GM12892 (cell line): Measurements from ENCODE around the gene TMEM41A.
"Not testable (repeated sequence)": the region's sequence is repeated elsewhere in the genome, so short reads cannot be mapped to it uniquely, and the experiment has no call there.

ENCODE experiments used
- DNase-seq: peaks from one replicate; pipeline ENCODE4 v3.0.0; 2011; ENCODE audit not compliant: insufficient read length
- FAIRE-seq: peaks from 2 replicates; lab custom pipeline; 2011; peaks lifted over from hg19 to GRCh38; lab: Jason Lieb, UNC
- POLR2A ChIP-seq: IDR thresholded peaks from 2 replicates; pipeline ENCODE4 v1.6.1; 2011; ENCODE audit warnings: low read depth, low read length, control low read depth
- POLR2AphosphoS5 ChIP-seq: IDR thresholded peaks from 2 replicates; pipeline ENCODE4 v1.6.1; 2011; ENCODE audit warnings: low read depth, low read length, control low read depth
- TAF1 ChIP-seq: IDR thresholded peaks from 2 replicates; pipeline ENCODE4 v1.6.1; 2011; ENCODE audit warnings: low read depth, mild to moderate bottlenecking, control low read depth, low read length, borderline replicate concordance

Gene TMEM41A

GRCh38 chr3:185484296-185484695 lies 14.5 kb downstream of the TMEM41A start:
- no peak for FAIRE-seq
- no peak for TF ChIP-seq TAF1
- TF ChIP-seq POLR2AphosphoS5 = no peak
- TF ChIP-seq POLR2A = no peak
- DNase-seq = no peak

GRCh38 chr3:185479373-185479945 lies 19.4 kb downstream of the TMEM41A start:
- DNase-seq (no peak), FAIRE-seq (no peak)
- TF ChIP-seq POLR2A = no peak
- no peak for TF ChIP-seq POLR2AphosphoS5
- TF ChIP-seq TAF1 = no peak

DNA sequence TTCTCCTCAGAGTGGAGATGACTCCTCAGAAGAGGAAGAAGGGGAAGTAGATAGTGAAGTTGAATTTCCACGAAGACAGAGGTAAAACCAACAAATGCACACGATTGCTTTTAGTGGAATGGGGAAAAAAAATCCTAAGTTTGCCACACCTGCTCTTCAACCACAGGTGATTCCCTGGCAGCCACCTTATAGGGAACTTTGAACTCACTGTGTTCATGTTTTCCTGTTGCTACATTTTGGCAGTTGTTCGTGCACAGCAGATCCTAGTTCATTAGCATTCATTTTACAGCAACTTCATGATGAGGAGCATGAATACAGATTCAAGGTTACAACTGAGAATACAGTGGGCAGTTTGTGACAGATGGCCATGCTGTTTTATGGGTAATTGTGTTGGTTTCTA lies 21.5 kb downstream of the TMEM41A start:
- no peak for DNase-seq
- TF ChIP-seq POLR2AphosphoS5 = no peak
- TF ChIP-seq POLR2A = no peak
- TF ChIP-seq TAF1 = no peak
- FAIRE-seq = no peak

DNA sequence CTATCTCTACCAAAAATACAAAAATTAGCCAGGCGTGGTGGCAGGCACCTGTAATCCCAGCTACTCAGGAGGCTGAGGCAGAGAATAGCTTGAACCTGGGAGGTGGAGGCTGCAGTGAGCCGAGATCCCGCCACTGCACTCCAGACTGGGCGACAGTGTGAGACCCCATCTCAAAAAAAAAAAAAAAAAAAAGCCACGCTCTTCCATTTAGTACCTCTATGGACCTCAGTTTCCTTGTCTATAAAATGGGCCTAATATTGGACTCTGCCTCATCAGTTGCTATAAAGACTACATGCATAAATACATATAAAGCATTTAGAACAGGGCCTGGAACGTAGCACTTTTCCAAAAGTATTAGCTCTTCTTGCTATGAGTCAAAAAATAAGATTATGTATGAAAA lies 23.9 kb downstream of the TMEM41A start:
- not testable (repeated sequence) for DNase-seq, FAIRE-seq

DNA sequence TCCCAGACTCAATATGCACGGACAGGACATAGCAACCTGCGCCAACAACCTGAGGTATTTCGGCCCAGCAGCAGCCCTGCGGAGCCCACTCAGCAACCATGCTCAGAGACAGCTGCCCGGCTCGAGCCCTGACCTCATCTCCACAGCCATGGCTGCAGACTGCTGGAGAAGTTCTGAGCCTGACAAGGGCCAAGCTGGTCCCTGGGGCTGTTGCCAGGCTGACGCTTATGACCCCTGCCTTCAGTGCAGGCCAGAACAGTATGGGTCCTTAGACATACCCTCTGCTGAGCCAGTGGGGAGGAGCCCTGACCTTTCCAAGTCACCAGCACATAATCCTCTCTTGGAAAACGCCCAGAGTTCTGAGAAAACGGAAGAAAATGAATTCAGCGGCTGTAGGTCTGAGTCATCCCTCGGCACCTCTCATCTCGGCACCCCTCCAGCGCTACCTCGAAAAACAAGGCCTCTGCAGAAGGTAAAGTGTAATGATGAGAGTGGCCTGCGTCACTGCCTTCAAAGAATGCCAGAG lies 25.5 kb downstream of the TMEM41A start:
- no peak for FAIRE-seq
- TF ChIP-seq POLR2AphosphoS5 (no peak), TAF1 (no peak), POLR2A (no peak)
- no peak for DNase-seq

- no peak for TF ChIP-seq POLR2AphosphoS5
- DNase-seq = no peak
- no peak for FAIRE-seq
Measured at GRCh38 chr3:185470323-185470722, 28.5 kb downstream of the TMEM41A start.

DNA sequence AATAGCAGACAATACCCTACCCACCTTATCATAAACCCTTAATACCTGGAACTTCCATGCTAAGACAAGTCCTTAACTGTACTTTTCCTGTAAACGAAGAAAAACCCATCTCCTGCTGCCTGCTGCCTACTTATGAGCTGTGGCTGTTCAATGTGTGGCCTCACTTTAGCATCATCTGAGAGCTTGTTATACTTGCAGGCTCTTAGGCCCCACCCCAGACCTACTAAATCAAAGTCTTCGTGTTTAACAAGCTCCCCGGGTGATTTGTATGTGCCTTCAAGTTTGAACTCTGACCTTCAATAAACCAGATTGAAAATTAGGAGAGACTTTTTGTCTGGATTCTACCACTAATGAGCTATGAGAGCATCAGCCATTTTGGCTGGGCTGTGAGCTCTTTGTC lies 29.3 kb downstream of the TMEM41A start:
- DNase-seq (no peak), FAIRE-seq (no peak)
- no peak for TF ChIP-seq POLR2A
- no peak for TF ChIP-seq TAF1
- no peak for TF ChIP-seq POLR2AphosphoS5

- not testable (repeated sequence) for DNase-seq, FAIRE-seq
Measured at GRCh38 chr3:185466123-185466522, 32.7 kb downstream of the TMEM41A start.

DNA sequence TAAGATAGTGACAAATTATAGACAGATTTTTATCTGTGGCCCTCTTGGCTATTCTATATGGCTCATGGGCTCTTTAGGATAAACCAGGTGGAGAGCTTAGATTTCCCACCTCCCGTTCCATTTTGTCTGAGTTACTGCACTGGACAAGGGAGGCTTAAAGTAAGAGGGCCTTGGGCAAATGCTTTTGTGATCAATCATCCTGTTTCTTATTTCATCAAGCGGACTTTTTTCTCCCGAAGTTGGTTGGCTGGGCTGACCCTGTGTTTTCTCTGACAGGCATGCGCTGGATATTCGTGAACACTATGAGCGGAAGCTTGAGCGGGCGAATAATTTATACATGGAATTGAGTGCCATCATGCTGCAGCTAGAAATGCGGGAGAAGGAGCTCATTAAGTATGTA lies 33.4 kb downstream of the TMEM41A start:
- TF ChIP-seq POLR2A (no peak), POLR2AphosphoS5 (no peak), TAF1 (no peak)
- FAIRE-seq = no peak
- DNase-seq = no peak

- FAIRE-seq (no peak), DNase-seq (no peak)
- TF ChIP-seq POLR2AphosphoS5 = no peak
- TF ChIP-seq POLR2A = no peak
- TF ChIP-seq TAF1 = no peak
Measured at GRCh38 chr3:185460719-185461350, 38.0 kb downstream of the TMEM41A start.

DNA sequence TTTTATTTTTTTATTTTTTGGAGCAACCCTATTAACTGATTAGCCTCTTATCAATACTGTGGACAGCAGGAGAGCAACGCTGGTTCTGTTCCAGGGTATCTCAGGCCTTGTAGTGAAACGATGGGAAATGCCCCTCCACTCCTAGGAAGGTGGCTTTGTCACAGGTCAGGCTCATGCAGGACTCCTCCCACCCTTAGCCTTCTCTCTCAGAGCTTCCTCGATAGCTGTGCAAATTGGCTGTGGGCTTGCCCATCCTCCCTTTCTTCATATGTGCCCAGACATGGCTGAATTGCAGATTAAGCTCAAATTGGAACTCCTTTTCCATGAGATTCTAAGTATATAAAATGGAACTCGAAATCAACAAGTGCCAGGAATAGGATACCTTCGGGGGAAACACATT lies 38.5 kb downstream of the TMEM41A start:
- no peak for TF ChIP-seq POLR2A
- no peak for TF ChIP-seq TAF1
- TF ChIP-seq POLR2AphosphoS5 = no peak
- DNase-seq (no peak), FAIRE-seq (peak; percentile 51)

DNA sequence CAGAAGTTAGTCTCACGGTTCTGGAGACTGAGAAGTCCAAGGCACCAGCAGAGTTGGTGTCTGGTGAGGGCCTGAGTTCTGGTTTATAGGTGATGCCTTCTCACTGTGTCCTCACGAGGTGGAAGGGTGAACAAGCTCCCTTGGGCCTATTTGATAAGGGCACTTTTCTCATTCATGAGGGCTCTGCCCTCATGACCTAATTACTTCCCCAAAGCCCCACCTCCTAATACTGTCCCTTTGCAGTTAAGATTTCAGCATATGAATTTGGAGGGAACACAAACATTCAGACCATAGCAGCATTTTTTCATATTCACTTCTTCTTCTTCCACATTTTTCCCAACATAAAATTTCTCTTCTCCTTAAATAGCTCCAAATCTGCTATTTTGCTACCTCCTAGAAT lies 41.5 kb downstream of the TMEM41A start:
- TF ChIP-seq POLR2AphosphoS5 = no peak
- TF ChIP-seq POLR2A = no peak
- no peak for TF ChIP-seq TAF1
- DNase-seq (no peak), FAIRE-seq (no peak)

DNA sequence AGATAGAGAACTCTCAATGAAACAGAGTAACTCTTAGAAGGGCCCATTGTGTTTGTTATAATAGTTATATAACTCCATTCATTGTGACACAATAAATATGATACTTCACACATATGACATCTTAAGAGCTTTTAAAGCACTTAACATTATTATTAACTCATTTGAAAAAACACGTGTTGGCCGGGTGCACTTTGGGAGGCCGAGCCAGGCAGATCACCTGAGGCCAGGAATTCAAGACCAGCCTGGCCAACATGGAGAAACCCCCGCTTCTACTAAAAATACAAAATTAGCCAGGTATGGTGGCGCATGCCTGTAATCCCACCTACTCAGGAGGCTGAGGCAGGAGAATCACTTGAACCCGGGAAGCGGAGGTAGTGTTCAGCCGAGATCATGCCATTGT lies 47.4 kb downstream of the TMEM41A start:
- DNase-seq, FAIRE-seq: not testable (repeated sequence)
